Gastrocnemius medialis (tissue), 4 donors: Measurements from ENCODE around the gene SEC14L1. TPM values are rescaled to one million over a fixed set of nuclear protein-coding genes. Genes with fewer than 3 reads are reported as not detected.
A peak's percentile ranks its signal among the peaks of the same experiment; 100 is the strongest.

Experiments
- ATAC-seq, 2 donors: fragments of 150-250 bp; one replicate each; pipeline ENCODE4 v1.9.1; 2016
- DNase-seq, 2 donors: peaks; one replicate each; pipeline ENCODE4 v3.0.0-alpha.2; 2019
- H3K27ac ChIP-seq, 4 donors: fragments of 200-600 bp; sonication (generic); 1 replicate in 1 of 4; 2 replicates in 3 of 4; pipeline ENCODE4 v1.5.1; 2016 to 2018; ENCODE audit warnings: mild to moderate bottlenecking in 2 of 4, moderate library complexity in 1 of 4
- H3K27me3 ChIP-seq, 3 donors: fragments of 200-600 bp; sonication (generic) in 2 of 3; 1 replicate in 1 of 3; 2 replicates in 2 of 3; pipeline versions ENCODE4 v1.5.1 to v1.6.0; 2016 to 2019; ENCODE audit warnings: mild to moderate bottlenecking in 1 of 3, moderate library complexity in 1 of 3
- H3K36me3 ChIP-seq, 2 donors: fragments of 200-600 bp; sonication (generic) in 1 of 2; one replicate each; pipeline ENCODE4 v1.5.1; 2017 to 2018
- H3K4me1 ChIP-seq, 2 donors: fragments of 200-600 bp; sonication (generic) in 1 of 2; one replicate each; pipeline ENCODE4 v1.5.1; 2016 to 2017; ENCODE audit warnings: mild to moderate bottlenecking in 2 of 2
- H3K4me3 ChIP-seq, 4 donors: fragments of 200-600 bp; sonication (generic) in 3 of 4; 1 replicate in 1 of 4; 2 replicates in 3 of 4; pipeline ENCODE4 v1.5.1; 2016 to 2019; ENCODE audit warnings: mild to moderate bottlenecking in 2 of 4
- H3K9me3 ChIP-seq, 3 donors: fragments of 200-600 bp; sonication (generic) in 2 of 3; 1 replicate in 1 of 3; 2 replicates in 2 of 3; pipeline ENCODE4 v1.5.1; 2016 to 2019
- POLR2A ChIP-seq, 2 donors: fragments of 450-650 bp; IDR thresholded peaks; one replicate each; pipeline ENCODE4 v1.6.1; 2017; ENCODE audit warnings: antibody characterized with exemption in 2 of 2, mild to moderate bottlenecking in 2 of 2, moderate library complexity in 2 of 2
- in situ Hi-C, 4 donors: fragments of 200-750 bp; cut with MboI; loops; one replicate each; pipeline versions ENCODE4 v1.15.0 to v1.8.0; 2017; ENCODE audit warnings: low sequenced_read_pairs in 4 of 4
- intact Hi-C: fragments of 100-400 bp; cut with DNase I; formaldehyde crosslinking; loops from one replicate; pipeline ENCODE4 v1.15.1; 2023; ENCODE audit warnings: low total_unique reads
- total RNA-seq, 4 donors: library from RNA; depleted of rRNA; stranded (reverse); fragments of >200 nt; gene quantifications; one replicate each; pipeline versions ENCODE4 v1.1.0 to v1.2.3, GENCODE V29; 2016
- TF ChIP-seq, protein P1 (sequence below), 5 experiments: fragments of 450-650 bp in 3 of 5; fragments of 200-600 bp in 2 of 5; sonication (generic) in 2 of 5; IDR thresholded peaks in 4 of 5; conservative IDR thresholded peaks in 1 of 5; 1 replicate in 4 of 5; 2 replicates in 1 of 5; pipeline ENCODE4 v1.5.1; 2016 to 2019; ENCODE audit warnings: antibody characterized with exemption in 5 of 5, mild to moderate bottlenecking in 3 of 5, moderate library complexity in 3 of 5

SEC14L1 gene
- total RNA-seq, 4 donors from 2014 or later = 55.0 to 94.1 (median 73.7) TPM

GRCh38 chr17:77197115-77197514, 56.3 kb downstream of the SEC14L1 start:
- intact Hi-C loops = no loop called here
- peaks cover 0 to 97% of the 10 kb centered on the region in 2 donors for H3K36me3 ChIP-seq
- no peak for TF ChIP-seq POLR2A (IDR thresholded peaks at IDR 0.05)
- TF ChIP-seq, protein P1, sequence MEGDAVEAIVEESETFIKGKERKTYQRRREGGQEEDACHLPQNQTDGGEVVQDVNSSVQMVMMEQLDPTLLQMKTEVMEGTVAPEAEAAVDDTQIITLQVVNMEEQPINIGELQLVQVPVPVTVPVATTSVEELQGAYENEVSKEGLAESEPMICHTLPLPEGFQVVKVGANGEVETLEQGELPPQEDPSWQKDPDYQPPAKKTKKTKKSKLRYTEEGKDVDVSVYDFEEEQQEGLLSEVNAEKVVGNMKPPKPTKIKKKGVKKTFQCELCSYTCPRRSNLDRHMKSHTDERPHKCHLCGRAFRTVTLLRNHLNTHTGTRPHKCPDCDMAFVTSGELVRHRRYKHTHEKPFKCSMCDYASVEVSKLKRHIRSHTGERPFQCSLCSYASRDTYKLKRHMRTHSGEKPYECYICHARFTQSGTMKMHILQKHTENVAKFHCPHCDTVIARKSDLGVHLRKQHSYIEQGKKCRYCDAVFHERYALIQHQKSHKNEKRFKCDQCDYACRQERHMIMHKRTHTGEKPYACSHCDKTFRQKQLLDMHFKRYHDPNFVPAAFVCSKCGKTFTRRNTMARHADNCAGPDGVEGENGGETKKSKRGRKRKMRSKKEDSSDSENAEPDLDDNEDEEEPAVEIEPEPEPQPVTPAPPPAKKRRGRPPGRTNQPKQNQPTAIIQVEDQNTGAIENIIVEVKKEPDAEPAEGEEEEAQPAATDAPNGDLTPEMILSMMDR (IDR thresholded peaks at IDR 0.05 in 4 of 5, conservative IDR thresholded peaks at IDR 0.05 in 1 of 5) = no peak
- no peak overlapping the region for H3K27ac ChIP-seq
- H3K27me3 ChIP-seq = no peaks in the 10 kb centered on the region
- no peaks in the 10 kb centered on the region for H3K4me1 ChIP-seq
- H3K4me3 ChIP-seq = no peak overlapping the region
- DNase-seq (no peak), ATAC-seq (no peak)
- in situ Hi-C loops = no loop called here
- H3K9me3 ChIP-seq = no peaks in the 10 kb centered on the region

DNA sequence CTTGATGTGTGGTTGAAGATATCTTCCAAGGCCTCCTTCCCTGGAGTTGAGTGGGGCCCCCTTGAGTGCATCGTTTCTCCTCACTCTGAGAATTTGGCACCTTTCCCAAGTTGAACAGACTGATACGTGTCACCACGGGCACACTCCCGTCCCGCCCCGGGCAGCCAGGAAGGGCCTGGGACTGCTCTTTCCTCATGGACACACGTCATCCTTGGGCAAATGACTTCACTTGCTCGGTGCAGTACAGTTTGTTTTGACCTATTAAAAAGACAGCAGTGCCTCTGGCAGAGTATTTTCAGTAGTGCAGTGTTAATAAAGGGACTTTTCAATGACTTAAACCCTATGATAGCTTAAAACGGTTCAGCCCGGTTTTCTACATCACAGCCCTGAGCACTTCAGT, 59.9 kb downstream of the SEC14L1 start:
- Histone ChIP-seq H3K27me3 (no peaks in the 10 kb centered on the region), H3K36me3 (peaks cover 0 to 98% of the 10 kb centered on the region in 2 donors), H3K9me3 (no peaks in the 10 kb centered on the region), H3K4me3 (no peak overlapping the region), H3K27ac (peak overlapping the region; percentile 3 to 61 (median 40)), H3K4me1 (no peaks in the 10 kb centered on the region)
- intact Hi-C loops (no loop called here), in situ Hi-C loops (no loop called here)
- TF ChIP-seq POLR2A (IDR thresholded peaks at IDR 0.05) = no peak
- TF ChIP-seq, protein P1 (IDR thresholded peaks at IDR 0.05 in 4 of 5, conservative IDR thresholded peaks at IDR 0.05 in 1 of 5) = no peak
- DNase-seq (no peak), ATAC-seq (peak; percentile 53 to 56)

DNA sequence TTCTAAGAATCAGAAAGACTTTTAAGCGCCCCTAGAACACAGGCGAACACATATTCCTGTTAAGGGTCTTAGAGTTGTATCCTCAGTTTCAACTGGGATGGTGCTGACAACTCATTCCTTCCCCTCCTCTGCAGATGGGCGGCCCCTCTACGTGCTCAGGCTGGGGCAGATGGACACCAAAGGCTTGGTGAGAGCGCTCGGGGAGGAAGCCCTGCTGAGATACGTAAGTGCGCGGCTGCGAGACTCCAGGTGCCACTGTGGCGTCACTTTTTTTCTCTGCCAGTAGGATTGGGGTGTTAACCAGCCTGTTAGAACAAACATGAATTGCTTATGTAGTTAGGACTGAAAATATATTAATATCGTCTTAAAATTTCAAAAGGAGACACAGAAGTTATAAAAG, 62.7 kb downstream of the SEC14L1 start:
- intact Hi-C loops = no loop called here
- in situ Hi-C loops = no loop called here
- no peak for DNase-seq
- Histone ChIP-seq H3K27me3 (no peaks in the 10 kb centered on the region), H3K9me3 (no peaks in the 10 kb centered on the region), H3K27ac (peak overlapping the region in 1 of 4 donors; percentile 61), H3K4me3 (no peak overlapping the region), H3K4me1 (peaks cover 9 to 13% of the 10 kb centered on the region in 2 donors), H3K36me3 (peaks cover 2 to 89% of the 10 kb centered on the region in 2 donors)
- no peak for ATAC-seq
- TF ChIP-seq, protein P1 (IDR thresholded peaks at IDR 0.05 in 4 of 5, conservative IDR thresholded peaks at IDR 0.05 in 1 of 5) = no peak
- no peak for TF ChIP-seq POLR2A (IDR thresholded peaks at IDR 0.05)

DNA sequence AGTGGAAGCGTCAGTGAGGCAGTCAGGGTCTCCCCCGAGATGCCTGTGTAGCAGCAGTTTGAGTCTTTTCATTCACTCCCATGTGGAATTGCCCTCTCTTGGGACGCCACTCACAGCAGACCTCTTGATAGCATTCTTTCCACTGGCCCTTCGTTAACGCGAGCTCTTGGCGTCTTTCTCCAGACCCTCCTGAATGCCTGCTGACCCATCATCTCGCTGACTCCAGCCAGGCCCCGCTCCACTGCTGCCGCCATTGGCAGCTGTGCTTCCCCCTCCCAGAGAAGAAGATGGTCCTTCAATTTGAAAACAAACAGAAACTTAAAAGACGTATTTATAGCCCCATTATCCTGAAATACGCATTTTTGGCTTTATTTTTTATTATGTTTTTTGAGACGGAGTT, 63.1 kb downstream of the SEC14L1 start:
- DNase-seq = no peak
- peaks cover 13 to 17% of the 10 kb centered on the region in 2 donors for H3K4me1 ChIP-seq
- H3K4me3 ChIP-seq = no peak overlapping the region
- no peak for ATAC-seq
- in situ Hi-C loops (no loop called here), intact Hi-C loops (no loop called here)
- no peaks in the 10 kb centered on the region for H3K27me3 ChIP-seq
- TF ChIP-seq POLR2A (IDR thresholded peaks at IDR 0.05) = no peak
- TF ChIP-seq, protein P1 (IDR thresholded peaks at IDR 0.05 in 4 of 5, conservative IDR thresholded peaks at IDR 0.05 in 1 of 5) = no peak
- H3K9me3 ChIP-seq = no peaks in the 10 kb centered on the region
- H3K27ac ChIP-seq = peak overlapping the region in 2 of 4 donors; percentile 13 to 61
- peaks cover 2 to 89% of the 10 kb centered on the region in 2 donors for H3K36me3 ChIP-seq

DNA sequence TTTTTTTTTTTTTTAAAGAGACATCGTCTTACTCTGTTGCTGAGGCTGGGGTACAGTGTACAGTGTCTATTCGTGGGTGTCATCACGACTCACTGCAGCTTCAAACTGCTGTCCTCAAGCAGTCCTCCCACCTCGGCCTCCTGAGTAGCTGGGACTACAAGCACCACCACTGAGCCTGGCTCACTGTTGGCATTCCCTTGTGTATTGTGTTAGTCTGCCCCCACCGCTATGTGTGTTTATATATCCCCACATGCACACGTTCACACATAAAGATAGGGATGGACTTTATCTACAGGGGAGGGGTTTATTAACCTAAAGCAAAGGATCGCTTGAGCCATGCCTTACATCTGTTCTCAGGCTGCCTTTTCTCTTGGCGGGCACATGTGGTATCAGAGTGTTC, 63.8 kb downstream of the SEC14L1 start:
- Histone ChIP-seq H3K4me3 (no peak overlapping the region), H3K27me3 (no peaks in the 10 kb centered on the region), H3K4me1 (peaks cover 20 to 24% of the 10 kb centered on the region in 2 donors), H3K36me3 (peaks cover 2 to 88% of the 10 kb centered on the region in 2 donors), H3K27ac (peak overlapping the region in 2 of 4 donors; percentile 28 to 34), H3K9me3 (no peaks in the 10 kb centered on the region)
- TF ChIP-seq POLR2A (IDR thresholded peaks at IDR 0.05) = no peak
- TF ChIP-seq, protein P1 (IDR thresholded peaks at IDR 0.05 in 4 of 5, conservative IDR thresholded peaks at IDR 0.05 in 1 of 5) = no peak
- no peak for ATAC-seq
- DNase-seq = no peak
- intact Hi-C loops (no loop called here), in situ Hi-C loops (no loop called here)
